Activated CD8-positive, alpha-beta memory T cell treated with anti-CD3 and anti-CD28 coated beads, Interleukin-2, amount 50 U/mL, for 48 hours (primary cell): Measurements from ENCODE around the gene TMEM132E.

Source experiments
- DNase-seq: peaks from one replicate; pipeline ENCODE4 v3.0.0-alpha.2; 2020

The TMEM132E gene

DNA sequence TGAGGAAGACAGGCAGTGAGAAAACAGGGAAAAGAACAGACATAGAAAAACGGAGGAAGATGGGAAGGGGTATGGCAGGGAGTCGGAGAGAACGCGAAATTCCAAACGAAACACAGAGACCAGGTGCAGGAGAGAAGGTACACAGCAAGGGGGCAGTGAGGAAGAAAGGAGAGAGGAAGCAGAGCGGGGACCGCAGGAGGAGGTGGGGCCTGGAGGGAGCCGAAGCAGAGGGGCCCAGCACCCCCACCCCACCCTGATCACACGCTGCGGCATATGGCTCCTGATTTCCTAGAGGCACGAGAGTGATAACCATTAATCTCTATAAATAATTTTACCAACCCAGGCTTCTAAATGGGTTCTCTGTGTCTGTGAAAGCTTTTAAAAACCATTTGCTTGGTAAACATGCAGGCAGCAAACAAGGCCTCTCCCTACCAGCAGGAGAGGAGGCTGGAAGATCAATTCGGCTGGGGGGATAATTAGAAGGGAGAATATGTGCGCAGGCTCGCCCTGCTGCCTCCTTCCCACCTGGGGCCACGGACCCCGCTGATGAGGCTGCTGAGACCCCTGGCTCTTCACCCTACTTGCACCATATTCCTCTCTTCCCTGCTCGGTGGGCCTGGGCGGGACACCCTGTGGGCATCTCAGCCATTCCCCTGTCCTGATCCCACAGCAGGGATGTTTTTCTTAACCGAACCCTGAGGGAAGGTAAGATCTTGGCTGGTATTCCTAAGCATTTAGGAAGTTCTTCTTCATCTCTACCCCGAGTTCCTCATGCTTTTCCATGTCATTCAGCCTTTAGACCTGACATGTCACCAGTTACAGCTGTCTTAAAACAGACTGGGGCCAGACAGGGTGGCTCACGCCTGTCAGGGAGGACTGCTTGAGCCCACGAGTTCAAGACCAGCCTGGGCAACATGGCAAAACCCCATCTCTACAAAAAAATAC is 86.7 kb downstream of the TMEM132E start:
- DNase-seq: no peak

GRCh38 chr17:34667656-34668055 is 88.3 kb downstream of the TMEM132E start:
- DNase-seq: no peak

- no peak for DNase-seq
Observed at GRCh38 chr17:34668206-34668605, 88.8 kb downstream of the TMEM132E start.

DNA sequence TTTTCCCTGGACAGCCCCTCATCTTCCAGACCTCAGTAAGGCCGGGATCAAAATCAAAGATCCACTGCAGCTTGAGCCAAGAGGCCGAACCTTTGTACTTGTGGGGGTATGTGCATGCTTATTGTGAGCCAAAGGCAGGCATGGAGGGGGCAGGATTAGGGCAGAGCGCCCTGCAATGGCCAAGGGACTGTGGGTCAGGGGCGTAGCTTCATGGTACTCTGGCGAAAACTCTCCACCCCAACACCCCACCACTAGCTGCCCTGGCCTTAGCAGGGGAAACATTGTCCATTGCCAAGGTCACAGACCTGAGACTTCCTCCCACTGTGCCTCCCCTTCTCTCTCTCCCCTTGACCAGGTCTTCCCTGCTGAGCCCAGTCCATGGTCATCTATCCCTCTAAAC is 90.1 kb downstream of the TMEM132E start:
- DNase-seq: peak; percentile 20

DNA sequence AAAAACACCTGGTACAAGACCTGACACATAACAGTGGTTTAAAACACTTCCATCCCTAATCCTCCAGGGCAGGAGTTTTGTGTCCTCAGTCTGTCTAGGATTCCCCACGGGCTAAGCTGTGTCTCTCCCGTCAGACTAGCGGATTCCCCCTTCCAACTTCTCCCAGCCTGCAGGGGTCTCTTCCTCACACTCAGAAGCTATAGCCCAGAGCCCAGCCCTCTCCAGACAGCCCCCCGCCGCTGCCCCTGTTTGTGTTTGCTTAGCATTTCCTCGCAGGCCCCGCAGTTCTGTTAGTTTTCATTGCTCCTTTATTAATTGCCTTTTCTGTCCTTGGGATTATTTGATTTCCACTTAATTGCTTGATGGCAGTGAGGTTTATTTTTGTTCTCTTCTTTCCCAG is 91.2 kb downstream of the TMEM132E start:
- DNase-seq: peak; percentile 23

GRCh38 chr17:34671191-34671590 is 91.8 kb downstream of the TMEM132E start:
- DNase-seq: no peak

DNA sequence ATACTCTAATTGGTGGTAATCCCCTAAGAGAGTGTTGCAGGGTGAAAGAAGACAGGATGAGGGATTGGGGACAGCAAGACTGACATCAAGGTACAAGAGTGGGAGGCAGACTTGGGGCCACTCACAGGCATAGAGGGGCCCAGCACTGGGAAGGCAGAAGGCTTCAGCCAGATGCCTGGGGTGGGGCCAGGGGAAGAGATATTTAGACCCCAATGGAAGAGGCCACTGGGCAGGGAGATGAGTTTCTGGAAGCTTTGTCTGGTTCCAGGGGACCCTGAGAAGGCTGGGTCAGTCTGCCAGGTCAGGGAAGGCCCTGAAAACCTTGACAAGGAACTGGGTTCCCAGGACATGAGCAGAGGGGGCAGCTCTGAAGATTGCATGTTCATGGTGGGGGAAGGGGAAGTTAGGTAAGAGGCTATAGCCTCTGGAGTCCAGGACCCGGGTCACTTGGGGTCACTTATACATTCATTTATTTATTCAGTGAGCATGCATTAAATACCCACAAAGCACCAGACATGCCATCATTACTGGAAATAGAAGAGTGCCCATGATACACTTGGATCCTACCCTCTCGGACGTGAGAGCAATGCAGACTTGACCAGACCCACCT is 92.9 kb downstream of the TMEM132E start:
- no peak for DNase-seq

DNA sequence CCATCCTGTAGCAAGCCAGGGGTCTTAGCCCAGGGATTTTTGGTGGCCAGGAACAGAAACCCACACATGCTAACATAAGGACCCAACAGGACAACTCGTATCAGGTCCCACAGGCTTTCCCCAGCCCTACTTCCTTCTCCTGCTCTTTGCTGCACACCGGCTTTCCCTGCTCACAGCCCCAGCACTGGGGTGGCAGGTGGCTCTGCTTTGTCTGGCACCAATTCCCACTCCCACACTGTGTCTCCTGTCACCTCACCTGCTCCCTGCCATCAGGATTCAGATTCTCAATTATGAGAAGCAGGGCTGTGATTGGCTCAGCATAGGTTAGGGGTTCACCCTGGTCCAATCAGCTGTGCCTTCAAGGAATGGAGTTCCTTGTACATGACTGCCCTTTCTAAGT is 94.1 kb downstream of the TMEM132E start:
- DNase-seq: no peak

- no peak for DNase-seq
Observed at GRCh38 chr17:34673995-34674890, 94.9 kb downstream of the TMEM132E start.

GRCh38 chr17:34675143-34675542 is 95.8 kb downstream of the TMEM132E start:
- no peak for DNase-seq

- DNase-seq: no peak
Observed at GRCh38 chr17:34675605-34676004, 96.2 kb downstream of the TMEM132E start.

- no peak for DNase-seq
Observed at GRCh38 chr17:34680151-34680550, 100.8 kb downstream of the TMEM132E start.

GRCh38 chr17:34682305-34682704 is 102.9 kb downstream of the TMEM132E start:
- DNase-seq: no peak

- no peak for DNase-seq
Observed at GRCh38 chr17:34683390-34683789, 104.0 kb downstream of the TMEM132E start.
